Gastroesophageal sphincter (tissue), 4 donors: ENCODE data around the gene SLC24A1. TPM values are rescaled to one million over a fixed set of nuclear protein-coding genes. Genes with fewer than 3 reads are reported as not detected.

ENCODE experiments used
- ATAC-seq: fragments of 150-250 bp; one replicate; pipeline ENCODE4 v1.9.1; 2016; ENCODE audit warnings: mild to moderate bottlenecking, moderate library complexity
- H3K27ac ChIP-seq, 4 donors: fragments of 200-600 bp; sonication (generic) in 3 of 4; 1 replicate in 3 of 4; 2 replicates in 1 of 4; pipeline ENCODE4 v1.5.1; 2016 to 2019
- H3K27me3 ChIP-seq: fragments of 200-600 bp; sonication (generic); one replicate; pipeline ENCODE4 v1.5.1; 2019
- H3K36me3 ChIP-seq, 2 donors: fragments of 200-600 bp; sonication (generic); one replicate each; pipeline ENCODE4 v1.5.1; 2019; ENCODE audit warnings: control low read depth in 1 of 2
- H3K4me1 ChIP-seq, 3 donors: fragments of 200-600 bp; sonication (generic); 1 replicate in 2 of 3; 2 replicates in 1 of 3; pipeline ENCODE4 v1.5.1; 2016 to 2019; ENCODE audit warnings: control low read depth in 2 of 3
- H3K4me3 ChIP-seq, 2 donors: fragments of 200-600 bp; sonication (generic); one replicate each; pipeline ENCODE4 v1.5.1; 2019; ENCODE audit warnings: mild to moderate bottlenecking in 1 of 2, moderate library complexity in 1 of 2
- H3K9me3 ChIP-seq, 3 donors: fragments of 200-600 bp; sonication (generic); one replicate each; pipeline ENCODE4 v1.5.1; 2017 to 2019; ENCODE audit warnings: control low read depth in 2 of 3
- EP300 ChIP-seq: sonication (generic); formaldehyde crosslinking; IDR thresholded peaks from one replicate; pipeline ENCODE4 v1.6.1; 2017; ENCODE audit warnings: antibody characterized with exemption, mild to moderate bottlenecking
- POLR2A ChIP-seq, 2 donors: fragments of 450-650 bp; IDR thresholded peaks; one replicate each; pipeline ENCODE4 v1.6.1; 2017; ENCODE audit warnings: antibody characterized with exemption in 2 of 2, mild to moderate bottlenecking in 2 of 2, moderate library complexity in 1 of 2
- POLR2AphosphoS5 ChIP-seq: sonication (generic); formaldehyde crosslinking; IDR thresholded peaks from one replicate; pipeline ENCODE4 v1.6.1; 2017; ENCODE audit warnings: antibody characterized with exemption
- WGBS, 2 donors: methylation state at CpG; one replicate each; pipeline ENCODE4 v1.1.5; 2018; ENCODE audit warnings: low coverage in 1 of 2; 5-methylcytosine and 5-hydroxymethylcytosine counted together
- small RNA-seq, 4 donors: library from RNA; depleted of rRNA; stranded (forward); fragments of <200 nt; gene quantifications; one replicate each; pipeline ENCODE3, GENCODE V24; 2016
- total RNA-seq, 4 donors: library from RNA; depleted of rRNA; stranded (reverse); fragments of >200 nt; gene quantifications; one replicate each; pipeline ENCODE4 v1.1.0, GENCODE V29; 2016
- TF ChIP-seq, protein P1 (sequence below), 4 experiments: fragments of 200-600 bp in 2 of 4; fragments of 450-650 bp in 2 of 4; sonication (generic) in 1 of 4; IDR thresholded peaks; one replicate each; pipeline ENCODE4 v1.5.1; 2017 to 2019; ENCODE audit warnings: antibody characterized with exemption in 4 of 4, mild to moderate bottlenecking in 2 of 4, moderate library complexity in 2 of 4

Gene SLC24A1
- total RNA-seq, 4 donors from 2014 or later, result 2.7 to 4.6 (median 3.9) TPM

DNA sequence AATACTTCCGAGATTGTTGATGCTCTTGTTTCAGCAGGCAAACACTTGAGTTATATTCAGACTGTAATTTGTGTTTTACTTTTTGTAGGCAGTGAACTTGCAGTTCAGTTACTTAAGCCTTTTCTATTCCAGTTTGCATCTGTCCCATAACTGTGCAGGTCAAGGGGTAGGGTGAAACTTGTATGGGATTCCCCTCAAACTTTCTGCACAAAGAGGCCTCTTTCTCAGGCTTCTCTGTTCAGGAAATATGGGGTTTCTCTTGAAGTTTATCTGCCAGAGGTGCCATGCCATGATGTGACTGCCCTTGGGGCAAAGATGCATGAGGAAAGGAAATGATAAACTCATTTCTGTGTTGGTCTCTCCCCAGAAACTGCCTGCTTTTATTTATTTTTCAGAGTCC is 66.7 kb downstream of the SLC24A1 start:
- 92% methylated on average over 1 of the region's 1 CpG; no CpG with 5 or more reads in 1 of the 2 donors for WGBS, 2 donors
- H3K9me3 ChIP-seq, result no peaks in the 10 kb centered on the region
- peaks cover 7 to 47% of the 10 kb centered on the region in 2 donors for H3K36me3 ChIP-seq
- ATAC-seq, result no peak
- no peaks in the 10 kb centered on the region for H3K27me3 ChIP-seq
- H3K4me3 ChIP-seq, result no peak overlapping the region
- H3K27ac ChIP-seq, result no peak overlapping the region
- TF ChIP-seq POLR2A (IDR thresholded peaks at IDR 0.05) (no peak), POLR2AphosphoS5 (no peak), EP300 (no peak)
- TF ChIP-seq, protein P1, sequence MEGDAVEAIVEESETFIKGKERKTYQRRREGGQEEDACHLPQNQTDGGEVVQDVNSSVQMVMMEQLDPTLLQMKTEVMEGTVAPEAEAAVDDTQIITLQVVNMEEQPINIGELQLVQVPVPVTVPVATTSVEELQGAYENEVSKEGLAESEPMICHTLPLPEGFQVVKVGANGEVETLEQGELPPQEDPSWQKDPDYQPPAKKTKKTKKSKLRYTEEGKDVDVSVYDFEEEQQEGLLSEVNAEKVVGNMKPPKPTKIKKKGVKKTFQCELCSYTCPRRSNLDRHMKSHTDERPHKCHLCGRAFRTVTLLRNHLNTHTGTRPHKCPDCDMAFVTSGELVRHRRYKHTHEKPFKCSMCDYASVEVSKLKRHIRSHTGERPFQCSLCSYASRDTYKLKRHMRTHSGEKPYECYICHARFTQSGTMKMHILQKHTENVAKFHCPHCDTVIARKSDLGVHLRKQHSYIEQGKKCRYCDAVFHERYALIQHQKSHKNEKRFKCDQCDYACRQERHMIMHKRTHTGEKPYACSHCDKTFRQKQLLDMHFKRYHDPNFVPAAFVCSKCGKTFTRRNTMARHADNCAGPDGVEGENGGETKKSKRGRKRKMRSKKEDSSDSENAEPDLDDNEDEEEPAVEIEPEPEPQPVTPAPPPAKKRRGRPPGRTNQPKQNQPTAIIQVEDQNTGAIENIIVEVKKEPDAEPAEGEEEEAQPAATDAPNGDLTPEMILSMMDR (IDR thresholded peaks at IDR 0.05), result no peak
- H3K4me1 ChIP-seq, result no peaks in the 10 kb centered on the region

- TF ChIP-seq POLR2AphosphoS5 (no peak), POLR2A (IDR thresholded peaks at IDR 0.05) (no peak), EP300 (no peak)
- TF ChIP-seq, protein P1 (IDR thresholded peaks at IDR 0.05), result no peak
- peaks cover 7 to 55% of the 10 kb centered on the region in 2 donors for H3K36me3 ChIP-seq
- ATAC-seq, result no peak
Measured at GRCh38 chr15:65690173-65690572, 68.4 kb downstream of the SLC24A1 start.

GRCh38 chr15:65690778-65691177 is 69.0 kb downstream of the SLC24A1 start:
- TF ChIP-seq, protein P1 (IDR thresholded peaks at IDR 0.05), result no peak
- TF ChIP-seq POLR2AphosphoS5 (no peak), POLR2A (IDR thresholded peaks at IDR 0.05) (no peak), EP300 (no peak)
- Histone ChIP-seq H3K4me3 (no peak overlapping the region), H3K27me3 (no peaks in the 10 kb centered on the region), H3K9me3 (no peaks in the 10 kb centered on the region), H3K4me1 (no peaks in the 10 kb centered on the region), H3K36me3 (peaks cover 7 to 57% of the 10 kb centered on the region in 2 donors), H3K27ac (no peak overlapping the region)
- no peak for ATAC-seq
- 87 to 91% methylated on average over 4 of the region's 4 CpGs for WGBS, 2 donors

More at GRCh38 chr15:65690173-65690572, 68.4 kb downstream of the SLC24A1 start:
- Histone ChIP-seq H3K4me1 (no peaks in the 10 kb centered on the region), H3K9me3 (no peaks in the 10 kb centered on the region), H3K27me3 (no peaks in the 10 kb centered on the region), H3K27ac (no peak overlapping the region), H3K4me3 (no peak overlapping the region)
- 100% methylated on average over 1 of the region's 1 CpG for WGBS, 2 donors

DNA sequence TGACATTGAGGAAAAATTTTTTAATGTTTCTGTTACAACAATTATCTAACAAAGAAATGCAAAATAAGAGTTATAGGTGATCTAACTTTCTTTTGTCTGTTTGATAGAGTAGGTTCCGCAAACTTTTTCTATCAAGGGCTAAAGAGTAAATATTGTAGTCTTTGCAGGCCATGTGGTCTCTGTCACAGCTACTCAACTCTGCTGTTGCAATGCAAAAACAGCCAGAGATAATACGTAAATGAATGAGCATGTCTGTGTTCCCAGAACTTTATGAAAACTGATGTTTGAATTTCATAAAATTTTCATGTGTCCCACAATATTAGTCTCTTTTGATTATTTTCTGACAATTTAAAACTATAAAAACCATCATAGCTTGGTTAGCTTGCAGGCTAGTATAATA is 73.3 kb downstream of the SLC24A1 start:
- Histone ChIP-seq H3K4me3 (no peak overlapping the region), H3K36me3 (peaks cover 0 to 60% of the 10 kb centered on the region in 2 donors), H3K9me3 (no peaks in the 10 kb centered on the region), H3K27me3 (no peaks in the 10 kb centered on the region), H3K27ac (no peak overlapping the region), H3K4me1 (no peaks in the 10 kb centered on the region)
- ATAC-seq, result no peak
- TF ChIP-seq POLR2AphosphoS5, result no peak
- TF ChIP-seq EP300, result no peak
- TF ChIP-seq, protein P1 (IDR thresholded peaks at IDR 0.05), result no peak
- no peak for TF ChIP-seq POLR2A (IDR thresholded peaks at IDR 0.05)
- 46 to 58% methylated on average over 2 of the region's 2 CpGs for WGBS, 2 donors

Small RNA genes within 50 kb of the gene (small RNA-seq; reads per million reads assigned to genes)
- gene SNORD13E, result 0 reads per million in 4 donors

Other genes with a start within 250 kb of the SLC24A1 start
- under 1 TPM in 1 of 4 donors, not detected in 3; 0.13 TPM for gene IGDCC3, start 243.9 kb upstream of the SLC24A1 start, total RNA-seq
- gene IGDCC4, start 199.0 kb upstream of the SLC24A1 start, total RNA-seq, result 1 to 10 TPM in 3 of 4 donors, under 1 TPM in 1; 0.40 to 3.4 (median 1.8) TPM
- 10 to 100 TPM; 33.1 to 66.9 (median 47.9) TPM for gene DPP8, start 104.2 kb upstream of the SLC24A1 start, total RNA-seq
- gene HACD3, start 91.5 kb upstream of the SLC24A1 start, total RNA-seq, result 10 to 100 TPM; 26.0 to 34.9 (median 29.6) TPM
- gene INTS14, start 10.8 kb upstream of the SLC24A1 start, total RNA-seq, result 10 to 100 TPM; 23.8 to 33.5 (median 28.8) TPM
- 10 to 100 TPM; 20.3 to 42.3 (median 33.7) TPM for gene DENND4A, start 170.4 kb downstream of the SLC24A1 start, total RNA-seq
- 100 to 1,000 TPM; 120 to 257 (median 135) TPM for gene RAB11A, start 247.6 kb downstream of the SLC24A1 start, total RNA-seq